Measurements from ENCODE around the gene ABCD3. TPM values are rescaled to one million over a fixed set of nuclear protein-coding genes. Genes with fewer than 3 reads are reported as not detected.

The ABCD3 gene
- total and polyA plus RNA-seq, 2 of the 13 experiments (the other 11 are each of a cell fraction or from before 2014, with no cell fraction given) = 27.5 to 166 TPM

DNA sequence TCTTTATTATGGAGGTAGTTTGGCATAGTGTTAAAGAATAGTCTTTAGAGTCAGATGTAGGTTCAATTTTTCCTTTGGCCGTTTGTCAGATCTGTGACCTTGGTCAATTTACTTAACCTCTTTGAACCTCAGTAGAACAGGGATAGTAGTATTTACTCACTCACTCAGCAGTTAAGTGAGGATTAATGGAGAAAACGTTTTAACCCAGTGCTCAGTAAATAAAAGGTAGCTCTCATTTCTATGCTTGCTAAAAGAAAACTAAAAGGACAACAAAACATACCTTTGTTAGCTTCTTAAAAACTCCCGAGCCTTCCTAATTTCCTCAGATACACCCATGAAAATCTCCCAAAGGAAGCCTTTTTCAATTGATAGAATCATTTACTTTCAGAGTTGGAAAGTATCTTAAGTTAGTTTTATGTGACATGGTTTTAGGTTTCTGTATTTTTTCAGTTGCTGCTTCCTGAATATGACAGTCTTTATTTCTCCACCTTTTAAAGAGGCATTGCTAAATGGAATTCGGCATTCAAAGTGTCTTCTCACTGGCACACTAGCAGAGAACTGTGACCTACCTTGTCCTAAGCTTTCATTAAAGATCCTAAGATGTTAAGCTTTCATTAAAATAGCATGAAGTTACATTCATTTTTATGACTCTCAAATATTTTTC lies 7.8 kb downstream of the ABCD3 start (continued):
- TF ChIP-seq ZNF33B (CRISPR knock-in tag; IDR thresholded peaks at IDR 0.05) (no peak), RARG (CRISPR knock-in tag; IDR thresholded peaks at IDR 0.05; ENCODE audit: low read depth) (no peak), FOXA1 (IDR thresholded peaks at IDR 0.05) (peak; percentile 80), FOXA1 (CRISPR knock-in tag; IDR thresholded peaks at IDR 0.05) (peak; percentile 95), MAFG (CRISPR knock-in tag; IDR thresholded peaks at IDR 0.05) (no peak), GATAD2A (CRISPR knock-in tag; IDR thresholded peaks at IDR 0.05) (peak; percentile 94), EP300 (IDR thresholded peaks at IDR 0.05; ENCODE audit: low read depth in 2 of 2, low read length in 2 of 2) (peak in 1 of 2 experiments; percentile 97; a peak in 3 of 4 replicates), EP300 (CRISPR knock-in tag; IDR thresholded peaks at IDR 0.05; ENCODE audit: borderline replicate concordance) (peak; percentile 80; the same call in 1 of the 2 replicates), RCOR2 (CRISPR knock-in tag; IDR thresholded peaks at IDR 0.05) (peak; percentile 85), MED13 (CRISPR knock-in tag; IDR thresholded peaks at IDR 0.05) (0 out of 2 replicates have a peak, but pooled peaks have one; percentile 35), ZC3H13 (CRISPR knock-in tag; IDR thresholded peaks at IDR 0.05) (no peak), TEAD2 (CRISPR knock-in tag; IDR thresholded peaks at IDR 0.05) (no peak), ZC3H4 (CRISPR knock-in tag; IDR thresholded peaks at IDR 0.05; ENCODE audit: borderline replicate concordance) (no peak), ISX (CRISPR knock-in tag; conservative IDR thresholded peaks at IDR 0.05) (no peak), ZNF33A (CRISPR knock-in tag; IDR thresholded peaks at IDR 0.05; ENCODE audit: borderline replicate concordance) (peak; percentile 23; the same call in 1 of the 2 replicates), ZNF83 (CRISPR knock-in tag; IDR thresholded peaks at IDR 0.05; ENCODE audit: borderline replicate concordance) (no peak), FOXK1 (CRISPR knock-in tag; IDR thresholded peaks at IDR 0.05; ENCODE audit: borderline replicate concordance, low read depth) (0 out of 2 replicates have a peak, but pooled peaks have one; percentile 51), FOXO4 (CRISPR knock-in tag; conservative IDR thresholded peaks at IDR 0.05) (no peak), ZSCAN20 (CRISPR knock-in tag; IDR thresholded peaks at IDR 0.05; ENCODE audit: borderline replicate concordance) (no peak), ZMAT5 (CRISPR knock-in tag; IDR thresholded peaks at IDR 0.05; ENCODE audit: borderline replicate concordance, low read depth) (no peak), MAFK (conservative IDR thresholded peaks at IDR 0.05 in 1 of 2, IDR thresholded peaks at IDR 0.05 in 1 of 2; ENCODE audit: low read length in 2 of 2) (peak; percentile 35 to 39; a peak in 1 of 4 replicates), ZNF143 (CRISPR knock-in tag; IDR thresholded peaks at IDR 0.05) (no peak)
- TF ChIP-seq, protein P1, sequence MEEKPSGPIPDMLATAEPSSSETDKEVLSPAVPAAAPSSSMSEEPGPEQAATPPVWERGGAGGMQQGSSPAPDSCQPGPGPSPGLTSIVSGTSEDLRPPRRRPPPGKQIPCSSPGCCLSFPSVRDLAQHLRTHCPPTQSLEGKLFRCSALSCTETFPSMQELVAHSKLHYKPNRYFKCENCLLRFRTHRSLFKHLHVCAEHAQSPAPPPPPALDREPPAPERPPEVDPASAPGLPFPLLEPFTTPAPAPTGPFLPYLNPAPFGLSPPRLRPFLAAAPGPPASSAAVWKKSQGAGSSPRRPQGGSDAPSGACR (CRISPR knock-in tag; IDR thresholded peaks at IDR 0.05) = 0 out of 2 replicates have a peak, but pooled peaks have one; percentile 31
- TF ChIP-seq, protein P2, sequence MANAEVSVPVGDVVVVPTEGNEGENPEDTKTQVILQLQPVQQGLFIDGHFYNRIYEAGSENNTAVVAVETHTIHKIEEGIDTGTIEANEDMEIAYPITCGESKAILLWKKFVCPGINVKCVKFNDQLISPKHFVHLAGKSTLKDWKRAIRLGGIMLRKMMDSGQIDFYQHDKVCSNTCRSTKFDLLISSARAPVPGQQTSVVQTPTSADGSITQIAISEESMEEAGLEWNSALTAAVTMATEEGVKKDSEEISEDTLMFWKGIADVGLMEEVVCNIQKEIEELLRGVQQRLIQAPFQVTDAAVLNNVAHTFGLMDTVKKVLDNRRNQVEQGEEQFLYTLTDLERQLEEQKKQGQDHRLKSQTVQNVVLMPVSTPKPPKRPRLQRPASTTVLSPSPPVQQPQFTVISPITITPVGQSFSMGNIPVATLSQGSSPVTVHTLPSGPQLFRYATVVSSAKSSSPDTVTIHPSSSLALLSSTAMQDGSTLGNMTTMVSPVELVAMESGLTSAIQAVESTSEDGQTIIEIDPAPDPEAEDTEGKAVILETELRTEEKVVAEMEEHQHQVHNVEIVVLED (CRISPR knock-in tag; IDR thresholded peaks at IDR 0.05; ENCODE audit: borderline replicate concordance) = no peak
- TF ChIP-seq, protein P3, sequence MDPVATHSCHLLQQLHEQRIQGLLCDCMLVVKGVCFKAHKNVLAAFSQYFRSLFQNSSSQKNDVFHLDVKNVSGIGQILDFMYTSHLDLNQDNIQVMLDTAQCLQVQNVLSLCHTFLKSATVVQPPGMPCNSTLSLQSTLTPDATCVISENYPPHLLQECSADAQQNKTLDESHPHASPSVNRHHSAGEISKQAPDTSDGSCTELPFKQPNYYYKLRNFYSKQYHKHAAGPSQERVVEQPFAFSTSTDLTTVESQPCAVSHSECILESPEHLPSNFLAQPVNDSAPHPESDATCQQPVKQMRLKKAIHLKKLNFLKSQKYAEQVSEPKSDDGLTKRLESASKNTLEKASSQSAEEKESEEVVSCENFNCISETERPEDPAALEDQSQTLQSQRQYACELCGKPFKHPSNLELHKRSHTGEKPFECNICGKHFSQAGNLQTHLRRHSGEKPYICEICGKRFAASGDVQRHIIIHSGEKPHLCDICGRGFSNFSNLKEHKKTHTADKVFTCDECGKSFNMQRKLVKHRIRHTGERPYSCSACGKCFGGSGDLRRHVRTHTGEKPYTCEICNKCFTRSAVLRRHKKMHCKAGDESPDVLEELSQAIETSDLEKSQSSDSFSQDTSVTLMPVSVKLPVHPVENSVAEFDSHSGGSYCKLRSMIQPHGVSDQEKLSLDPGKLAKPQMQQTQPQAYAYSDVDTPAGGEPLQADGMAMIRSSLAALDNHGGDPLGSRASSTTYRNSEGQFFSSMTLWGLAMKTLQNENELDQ (CRISPR knock-in tag; IDR thresholded peaks at IDR 0.05; ENCODE audit: borderline replicate concordance) = no peak

Data from HepG2 (cell line).